Activated CD4-positive, alpha-beta T cell treated with anti-CD3 and anti-CD28 coated beads, Interleukin-2, amount 50 U/mL, for 4 hours (primary cell): ENCODE results near the gene CAMKMT.
"Not testable (repeated sequence)": the region's sequence is repeated elsewhere in the genome, so short reads cannot be mapped to it uniquely, and the experiment has no call there.

Source experiments
- DNase-seq, 2 experiments: peaks; one replicate each; pipeline ENCODE4 v3.0.0-alpha.2; 2020

CAMKMT gene

DNA sequence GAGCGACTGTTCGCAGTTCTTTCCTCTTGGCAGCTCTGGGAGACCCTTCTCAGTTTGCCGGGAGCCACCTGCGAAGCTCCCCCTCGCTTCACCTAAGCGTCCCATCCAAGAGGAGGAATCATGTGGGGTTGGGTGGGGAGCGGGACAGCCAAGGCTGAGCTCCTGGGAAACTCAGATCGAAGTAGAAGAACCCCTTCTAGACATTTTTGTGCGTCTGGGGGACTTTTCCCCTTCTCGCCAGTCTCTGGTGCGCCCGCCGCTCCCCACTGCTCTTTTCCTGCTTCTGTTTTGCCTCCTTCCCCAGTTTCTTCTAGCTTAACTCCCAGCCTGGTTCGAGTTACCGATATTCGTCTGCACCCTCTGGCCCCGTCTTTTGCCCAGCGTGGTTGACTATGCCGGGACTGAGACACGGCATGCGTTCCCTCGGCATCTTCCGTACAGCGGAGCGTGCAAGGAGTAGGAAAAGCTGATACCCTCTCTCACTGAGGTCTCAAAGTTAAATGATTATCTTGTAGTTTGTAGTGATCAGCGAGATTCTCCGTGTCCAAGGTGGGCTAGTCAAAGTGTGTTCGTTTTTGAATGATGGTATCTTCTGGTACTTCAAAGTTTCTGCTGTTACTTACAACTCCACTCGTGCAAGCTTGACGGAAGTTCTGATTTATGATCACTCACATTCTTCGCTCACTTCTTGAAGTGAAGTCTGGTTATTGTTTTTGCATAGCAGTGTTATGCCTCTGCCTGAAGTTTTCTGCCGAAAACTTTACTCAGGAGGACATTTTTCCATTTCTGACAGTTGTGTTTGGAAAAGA, 664 bp downstream of the CAMKMT start:
- peak; percentile 33 for DNase-seq

DNA sequence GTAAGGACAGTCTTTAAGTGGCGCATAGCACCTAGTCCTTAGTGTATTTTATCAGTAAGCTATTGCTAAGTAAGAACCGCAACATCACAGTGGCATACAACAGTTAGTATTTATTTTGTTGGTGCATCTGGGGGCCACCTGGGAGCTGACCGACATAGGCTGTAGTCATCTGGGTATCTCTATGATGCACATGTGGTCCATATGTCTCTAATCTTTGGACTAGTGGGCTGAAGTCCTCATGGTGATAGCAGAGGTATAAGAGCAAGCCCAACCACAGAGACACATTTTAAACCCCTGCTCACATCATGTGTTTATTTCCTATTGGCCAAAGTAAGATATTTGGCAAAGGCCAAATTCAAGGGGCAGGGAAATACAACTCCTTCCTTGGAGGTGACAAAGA, 2.9 kb downstream of the CAMKMT start:
- DNase-seq: no peak

DNA sequence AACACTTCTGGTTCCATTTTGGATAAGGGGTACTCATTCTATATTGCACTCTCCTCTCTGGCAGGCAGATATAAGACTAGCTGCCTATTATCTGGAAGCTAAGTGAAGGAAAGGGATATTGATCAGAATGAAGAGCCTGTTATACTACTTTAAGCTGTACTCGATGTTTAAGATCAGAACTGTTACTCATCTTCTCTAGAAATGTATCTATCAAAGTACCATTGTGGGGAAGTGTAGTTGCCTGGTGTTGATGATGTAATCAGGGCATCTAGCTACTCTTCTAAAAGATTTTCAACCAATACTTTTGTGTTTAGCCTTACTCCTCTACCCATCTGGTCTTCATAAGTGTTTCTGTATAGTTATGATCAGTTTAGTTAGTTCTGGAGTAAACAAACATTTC, 5.8 kb downstream of the CAMKMT start:
- DNase-seq: no peak

DNA sequence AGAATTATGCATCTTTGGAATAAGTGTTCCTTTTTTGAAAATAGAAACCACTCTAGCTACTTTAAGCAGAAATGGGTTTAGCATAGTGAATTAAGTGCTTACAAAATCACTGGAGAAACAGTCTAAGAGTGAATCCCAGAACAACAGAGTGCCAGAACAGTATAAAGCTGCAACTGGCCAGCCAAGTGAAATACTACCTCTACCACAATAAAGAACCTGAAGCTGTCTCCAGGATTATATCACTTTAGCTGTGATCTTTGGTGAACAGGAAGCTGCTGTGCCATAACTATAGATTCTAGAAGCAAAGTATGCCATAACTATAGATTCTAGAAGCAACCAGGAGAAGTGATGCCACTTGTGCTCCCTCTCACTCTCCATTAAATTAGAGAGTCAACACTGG, 7.6 kb downstream of the CAMKMT start:
- DNase-seq: no peak

DNA sequence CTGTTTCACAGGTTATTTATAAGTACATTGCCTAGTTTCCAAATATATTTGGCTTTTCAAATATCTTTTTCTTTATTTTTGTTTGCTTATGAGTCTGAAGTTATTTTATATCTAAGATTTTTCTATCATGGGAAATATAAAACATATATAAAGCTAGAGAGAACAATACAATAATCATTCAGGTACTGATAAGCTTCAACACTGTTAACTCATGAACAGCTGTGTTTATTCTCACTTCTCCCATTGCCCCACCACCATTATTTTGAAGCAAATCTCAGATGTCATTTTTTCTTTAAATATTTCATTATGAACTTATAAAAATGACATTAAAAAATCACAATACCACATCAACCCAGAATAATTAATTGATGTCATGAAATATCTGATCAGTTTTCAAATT, 9.7 kb downstream of the CAMKMT start:
- DNase-seq: no peak

DNA sequence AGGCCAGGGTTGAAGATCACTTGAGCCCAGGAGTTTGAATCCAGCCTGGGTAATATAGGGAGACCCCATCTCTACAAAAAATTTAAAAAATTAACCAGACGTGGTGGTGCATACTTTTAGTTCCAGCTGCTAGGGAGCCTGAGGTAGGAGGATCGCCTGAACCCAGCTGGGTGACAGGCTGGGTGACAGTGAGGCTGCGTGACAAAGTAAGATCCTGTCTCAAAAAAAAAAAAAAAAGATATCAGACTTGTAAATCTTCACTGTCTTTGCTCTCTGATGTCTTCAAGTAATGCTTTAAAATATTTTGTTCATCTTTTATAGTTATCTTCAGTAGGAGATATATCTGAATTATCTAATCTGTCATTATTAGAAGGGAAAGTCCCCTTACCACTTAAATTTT, 10.5 kb downstream of the CAMKMT start:
- no peak for DNase-seq

DNA sequence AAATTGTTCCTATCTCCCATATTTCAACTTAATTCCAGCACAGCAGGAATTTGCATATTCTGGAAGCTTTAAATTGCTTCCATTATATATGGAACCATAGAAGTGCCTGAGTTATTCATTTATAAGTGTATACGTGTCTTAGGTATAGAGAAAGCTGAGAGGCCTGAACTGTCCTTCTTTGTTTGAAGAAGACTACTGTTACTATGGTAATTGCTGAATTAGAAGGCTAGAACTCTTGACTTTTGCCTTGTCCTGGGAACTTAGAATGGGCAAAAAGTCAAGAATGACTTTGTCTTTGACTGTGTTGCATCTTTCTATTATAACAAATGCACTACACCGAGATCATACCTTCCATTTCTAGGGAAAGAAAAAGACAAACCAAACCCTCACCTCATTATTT, 15.7 kb downstream of the CAMKMT start:
- DNase-seq: no peak

DNA sequence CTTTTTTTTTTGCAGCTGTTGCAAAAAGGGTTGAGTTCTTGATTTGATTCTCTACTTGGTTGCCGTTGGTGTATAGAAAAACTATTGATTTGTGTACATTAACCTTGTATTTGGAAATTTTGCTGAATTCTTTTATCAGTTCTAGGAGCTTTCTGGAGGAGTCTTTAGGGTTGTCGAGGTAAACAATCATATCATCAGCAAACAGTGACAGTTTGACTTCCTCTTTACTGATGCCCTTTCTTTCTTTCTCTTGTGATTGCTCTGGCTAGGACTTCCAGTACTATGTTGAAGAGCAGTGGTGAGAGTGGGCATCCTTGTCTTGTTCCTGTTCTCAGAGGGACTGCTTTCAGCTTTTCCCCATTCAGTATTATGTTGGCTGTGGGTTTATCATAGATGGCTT, 23.5 kb downstream of the CAMKMT start:
- not testable (repeated sequence) for DNase-seq

DNA sequence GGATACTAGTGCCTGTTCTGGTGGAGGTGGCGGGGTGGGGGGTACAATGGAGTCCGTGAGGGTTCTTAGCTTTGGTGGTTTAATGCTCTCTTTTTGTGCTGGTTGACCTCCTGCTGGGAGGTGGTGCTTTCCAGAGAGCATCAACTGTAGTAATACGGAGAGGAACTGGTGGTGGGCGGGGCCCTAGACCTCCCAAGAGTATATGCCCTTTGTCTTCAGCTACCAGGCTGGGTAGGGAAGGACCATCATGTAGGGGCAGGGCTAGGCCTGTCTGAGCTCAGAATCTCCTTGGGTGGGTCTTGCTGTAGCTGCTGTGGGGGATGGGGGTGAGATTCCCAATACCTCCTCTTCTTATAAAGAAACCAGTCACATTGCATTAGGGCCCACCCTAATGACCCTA, 27.1 kb downstream of the CAMKMT start:
- no peak for DNase-seq

DNA sequence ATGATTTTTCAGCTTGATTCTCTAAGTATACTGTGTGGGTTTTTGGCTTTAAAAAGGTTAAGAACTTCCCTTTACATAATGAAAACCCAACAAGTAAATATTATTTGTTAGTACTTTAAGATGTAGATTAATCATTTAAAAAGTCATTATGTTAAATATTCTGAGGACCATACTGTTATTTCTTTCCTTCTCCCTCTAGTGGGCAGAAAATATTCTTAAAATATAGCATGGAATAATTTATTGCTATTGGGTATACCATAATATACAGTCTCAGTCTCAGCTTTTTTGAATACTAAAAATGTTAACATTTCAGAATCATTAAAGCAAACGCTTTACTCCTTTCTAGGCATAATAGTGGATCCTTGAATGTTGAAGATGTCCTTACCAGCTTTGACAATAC, 28.1 kb downstream of the CAMKMT start:
- no peak for DNase-seq

DNA sequence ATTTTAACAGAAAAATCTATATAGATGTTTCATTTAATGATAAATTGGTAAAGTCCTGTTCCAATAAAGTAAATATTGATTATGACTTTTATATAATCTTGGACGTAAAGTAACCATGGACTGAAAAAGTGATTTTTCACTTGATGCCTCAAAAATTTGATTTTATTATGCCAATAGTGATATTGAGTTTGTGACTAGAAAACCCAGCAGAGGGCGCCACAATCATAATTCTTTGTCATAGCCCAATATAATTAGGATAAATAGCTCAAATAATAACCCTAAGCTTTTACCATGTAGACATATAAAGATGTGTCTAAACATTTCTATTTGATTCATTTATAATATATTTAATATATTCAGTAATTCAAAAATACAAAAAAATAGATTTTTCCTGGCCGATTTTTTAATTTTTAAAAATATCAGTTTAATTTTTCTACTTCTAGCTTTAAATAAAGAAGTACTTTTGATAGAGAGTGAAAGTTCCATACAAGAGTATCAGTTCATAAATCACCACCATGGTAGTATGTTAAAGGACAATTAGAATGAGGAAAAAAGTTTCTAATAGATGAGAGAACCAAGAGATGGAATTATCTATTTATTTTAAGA, 30.7 kb downstream of the CAMKMT start:
- DNase-seq: peak; percentile 42 to 55

DNA sequence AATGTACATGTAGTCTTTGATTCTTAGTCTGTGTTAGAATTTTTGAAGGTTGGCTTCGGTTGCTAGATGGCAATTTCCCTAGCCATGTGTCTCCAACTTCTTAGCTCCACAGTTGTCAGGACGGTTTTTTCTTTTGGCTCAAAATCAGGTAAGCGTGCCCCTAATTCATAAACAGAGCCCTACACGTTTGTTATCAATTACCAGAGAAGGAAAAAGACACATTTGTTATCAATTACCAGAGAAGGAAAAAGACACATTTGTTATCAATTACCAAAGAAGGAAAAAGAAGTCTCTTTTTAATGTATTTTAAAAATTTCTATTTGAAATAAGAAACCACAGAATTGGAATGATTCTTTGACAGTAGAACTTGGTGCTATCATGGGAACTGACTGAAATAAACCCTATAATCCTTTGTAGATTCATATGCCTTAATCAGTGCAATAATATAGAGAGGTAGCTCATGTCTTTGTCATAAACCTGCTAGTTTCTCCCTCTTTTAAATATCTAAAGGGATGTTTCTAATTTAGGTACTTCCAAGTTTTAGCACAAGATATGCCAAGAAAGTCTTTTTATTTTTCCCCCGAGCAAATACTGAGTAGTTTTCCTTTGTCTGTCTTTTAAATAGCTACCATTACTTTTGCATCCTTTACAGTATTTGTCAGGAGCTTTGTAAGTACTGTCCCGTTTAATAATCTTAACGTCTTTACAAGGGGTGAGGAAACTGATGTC, 35.9 kb downstream of the CAMKMT start:
- DNase-seq: no peak

DNA sequence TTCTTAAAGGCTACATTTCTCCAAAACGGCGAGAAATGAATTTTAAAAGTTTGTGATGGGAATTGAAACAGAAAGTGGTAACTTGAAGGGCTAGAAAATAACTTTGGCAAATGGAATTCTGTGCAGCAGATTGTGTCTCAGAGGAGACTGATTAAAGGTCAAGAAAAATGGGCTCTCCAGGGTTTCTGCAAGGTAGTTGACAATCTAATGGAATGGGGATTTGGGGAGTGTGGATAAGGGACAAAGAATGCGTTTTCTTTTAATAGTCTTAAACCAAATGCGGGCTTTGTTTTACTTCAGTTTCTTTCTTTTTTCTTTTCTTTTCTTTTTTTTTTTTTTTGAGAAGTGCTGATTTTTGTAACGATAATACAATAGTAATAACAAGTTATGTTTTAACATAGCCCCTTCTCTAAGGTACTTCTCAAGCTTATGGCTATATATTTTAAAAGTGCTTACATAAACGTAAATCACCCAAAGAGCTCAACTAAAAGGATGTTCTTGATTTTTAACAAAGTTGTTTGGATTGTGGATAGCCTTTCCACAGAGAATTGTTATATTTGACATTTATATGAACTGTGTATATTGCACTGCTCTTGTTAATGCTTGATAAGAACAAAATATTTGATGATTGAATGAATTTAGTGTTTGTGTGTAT, 36.6 kb downstream of the CAMKMT start:
- DNase-seq: no peak

DNA sequence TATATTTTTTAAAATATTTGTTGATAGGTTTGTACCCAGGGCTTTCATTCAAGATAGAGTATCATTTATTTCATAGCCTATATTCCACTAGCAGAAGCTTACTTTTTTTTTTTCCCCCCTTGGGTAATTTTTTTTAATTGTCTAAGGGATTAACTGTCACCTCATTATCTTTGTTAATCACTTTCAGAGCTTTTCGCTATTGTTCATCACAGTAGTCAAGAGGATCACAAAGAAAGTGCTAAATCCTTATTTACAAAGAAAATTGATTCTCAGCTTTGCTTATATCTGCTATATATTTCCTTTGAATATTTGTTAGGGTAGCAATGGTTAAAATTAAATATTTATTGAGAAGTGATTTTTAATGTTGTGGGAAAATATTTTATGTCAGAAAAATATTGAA, 59.0 kb downstream of the CAMKMT start:
- DNase-seq: no peak

DNA sequence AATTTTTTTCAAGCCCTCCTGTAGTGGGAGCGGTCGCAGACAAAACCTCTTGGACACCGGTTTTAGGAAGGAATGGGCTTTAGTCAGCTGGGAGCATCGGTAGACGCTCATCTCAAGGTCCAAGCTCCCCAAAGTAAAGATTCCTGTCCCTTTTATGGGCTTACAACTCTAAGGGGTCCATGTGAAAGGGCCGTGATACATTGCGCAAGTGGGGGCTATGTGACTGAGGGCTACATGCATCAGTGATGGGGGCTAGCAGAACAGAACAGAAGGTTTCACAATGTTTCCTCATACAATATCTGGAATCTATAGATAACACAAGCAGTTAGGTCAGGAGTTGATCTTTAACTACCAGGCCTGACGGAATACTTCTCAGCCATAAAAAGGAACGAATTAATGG, 62.5 kb downstream of the CAMKMT start:
- DNase-seq: no peak

DNA sequence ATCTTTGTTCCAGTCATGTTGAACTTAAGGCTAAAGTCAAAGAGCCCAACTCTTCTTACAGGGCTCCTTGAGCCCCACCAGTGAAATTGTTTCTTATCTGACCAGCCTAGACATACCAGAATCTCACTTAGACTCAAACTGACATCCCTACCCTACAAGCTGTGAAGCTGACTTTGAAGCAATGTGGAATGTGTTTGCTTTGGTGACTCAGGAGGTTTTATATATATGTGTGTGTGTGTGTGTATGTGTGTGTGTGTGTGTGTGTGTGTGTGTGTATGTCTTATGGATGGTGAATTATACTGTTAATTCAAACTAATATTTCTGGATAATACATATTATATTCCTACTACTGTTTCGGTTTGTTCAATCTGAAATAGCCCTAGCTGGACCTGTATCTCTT, 67.3 kb downstream of the CAMKMT start:
- no peak for DNase-seq

DNA sequence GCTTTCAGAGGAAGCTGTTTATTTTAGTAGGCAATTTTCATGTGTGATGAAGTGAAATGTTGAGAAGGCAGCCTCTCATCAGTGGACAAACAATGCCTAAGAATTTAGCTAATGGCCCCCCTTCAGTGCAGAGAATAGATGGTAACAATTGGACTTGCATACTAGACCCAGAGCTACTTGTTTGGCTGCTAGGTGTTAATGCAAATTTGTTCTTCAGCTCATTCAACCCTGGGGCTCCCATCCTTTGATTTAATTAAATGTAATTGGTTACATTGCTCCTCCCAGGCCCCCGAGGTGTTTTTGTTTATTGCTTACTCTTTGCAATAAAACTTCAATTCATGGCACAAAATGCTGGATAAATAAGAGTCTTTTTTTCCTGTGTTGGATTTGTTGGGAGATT, 68.6 kb downstream of the CAMKMT start:
- DNase-seq: no peak

DNA sequence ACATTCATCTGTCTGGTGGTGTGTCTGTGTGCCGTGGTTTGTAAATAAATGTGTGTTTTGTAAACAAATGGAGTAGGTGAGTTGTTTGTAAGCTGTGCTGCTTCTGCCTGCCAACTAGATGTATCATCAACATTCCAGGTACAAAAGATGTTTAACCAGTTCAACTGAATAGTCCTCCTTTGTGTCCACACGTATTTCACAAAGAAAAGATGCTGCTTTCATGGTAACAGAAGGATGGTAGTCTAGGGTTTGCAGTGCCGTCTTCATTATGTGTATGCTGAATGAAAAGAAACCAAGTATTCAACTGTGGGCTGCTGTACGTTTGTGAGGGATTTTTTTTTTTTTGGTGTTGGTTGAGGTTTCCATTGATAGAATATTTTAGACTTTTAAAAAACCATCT, 72.1 kb downstream of the CAMKMT start:
- no peak for DNase-seq

DNA sequence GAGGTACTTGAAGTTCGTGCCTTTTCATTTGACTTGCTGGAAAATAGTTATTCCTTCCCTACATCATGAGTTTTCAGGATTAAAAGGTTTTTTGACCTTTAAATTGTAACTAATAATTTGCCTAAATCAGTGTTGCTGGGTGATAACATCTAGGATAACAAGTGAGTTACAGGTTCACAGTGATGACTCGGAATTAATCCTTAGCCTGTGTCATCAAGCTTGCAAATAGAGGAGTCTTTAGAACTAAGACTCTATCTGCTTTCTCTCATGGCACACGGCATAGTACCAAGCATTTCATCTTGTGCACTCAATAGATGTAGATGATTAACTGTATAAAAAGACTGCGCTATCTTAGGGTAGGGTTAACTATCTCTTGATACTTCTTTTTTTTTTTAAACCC, 79.5 kb downstream of the CAMKMT start:
- no peak for DNase-seq

DNA sequence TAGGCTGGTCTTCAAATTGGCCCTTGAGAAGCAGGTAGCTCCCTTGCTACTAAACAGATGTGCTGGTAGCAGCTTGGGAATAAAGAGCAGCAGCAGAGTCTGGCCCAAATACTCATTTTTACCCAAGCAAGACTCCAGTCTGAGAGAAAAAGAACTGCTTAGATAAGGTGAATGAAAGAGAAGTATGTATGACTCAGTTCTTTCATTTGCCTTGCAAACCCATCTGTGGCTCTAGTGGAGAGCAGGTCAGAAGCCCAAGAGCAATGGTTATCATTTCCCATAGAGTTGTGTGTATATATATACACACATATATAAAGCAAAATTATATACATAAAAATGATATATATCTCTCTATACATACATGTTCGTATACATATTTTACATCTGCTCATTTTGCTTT, 80.3 kb downstream of the CAMKMT start:
- DNase-seq: no peak

DNA sequence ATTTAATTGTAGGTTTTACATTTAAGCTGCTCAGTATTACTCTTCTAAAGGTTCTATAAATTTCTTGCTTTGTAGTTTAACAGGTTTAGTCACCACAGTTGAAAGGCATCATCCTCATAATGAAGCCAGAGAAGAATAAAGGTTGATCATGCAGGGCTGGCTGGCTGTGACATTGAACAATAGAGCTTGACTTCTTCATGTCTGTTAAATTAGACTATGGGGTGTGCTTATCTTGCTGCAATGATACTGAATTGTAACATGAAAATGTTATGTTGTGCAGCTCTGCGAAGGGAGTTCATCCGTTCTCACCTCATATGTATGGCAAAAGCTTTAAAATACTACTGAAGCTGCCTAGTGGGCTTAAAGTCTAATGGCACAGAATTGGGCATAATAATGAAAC, 81.8 kb downstream of the CAMKMT start:
- no peak for DNase-seq

DNA sequence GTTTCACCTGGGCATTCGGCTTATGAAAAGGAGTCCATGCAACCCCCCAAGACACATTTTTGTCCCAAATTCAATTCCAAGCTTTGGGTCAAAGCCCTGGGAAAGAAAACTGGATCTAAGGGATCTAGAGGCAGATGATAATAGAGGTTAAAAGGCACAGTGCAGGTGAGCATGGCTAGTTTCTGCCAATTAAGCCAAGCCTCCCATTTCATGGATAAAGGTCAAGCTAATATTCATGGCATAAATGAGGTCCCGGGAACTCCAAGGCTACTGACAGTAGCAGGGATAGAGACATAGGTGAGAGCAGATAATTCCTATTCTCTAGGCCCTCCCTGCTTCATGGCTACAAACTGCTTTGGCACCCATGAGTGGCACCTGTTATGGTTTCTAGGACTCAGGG, 83.1 kb downstream of the CAMKMT start:
- DNase-seq: no peak

DNA sequence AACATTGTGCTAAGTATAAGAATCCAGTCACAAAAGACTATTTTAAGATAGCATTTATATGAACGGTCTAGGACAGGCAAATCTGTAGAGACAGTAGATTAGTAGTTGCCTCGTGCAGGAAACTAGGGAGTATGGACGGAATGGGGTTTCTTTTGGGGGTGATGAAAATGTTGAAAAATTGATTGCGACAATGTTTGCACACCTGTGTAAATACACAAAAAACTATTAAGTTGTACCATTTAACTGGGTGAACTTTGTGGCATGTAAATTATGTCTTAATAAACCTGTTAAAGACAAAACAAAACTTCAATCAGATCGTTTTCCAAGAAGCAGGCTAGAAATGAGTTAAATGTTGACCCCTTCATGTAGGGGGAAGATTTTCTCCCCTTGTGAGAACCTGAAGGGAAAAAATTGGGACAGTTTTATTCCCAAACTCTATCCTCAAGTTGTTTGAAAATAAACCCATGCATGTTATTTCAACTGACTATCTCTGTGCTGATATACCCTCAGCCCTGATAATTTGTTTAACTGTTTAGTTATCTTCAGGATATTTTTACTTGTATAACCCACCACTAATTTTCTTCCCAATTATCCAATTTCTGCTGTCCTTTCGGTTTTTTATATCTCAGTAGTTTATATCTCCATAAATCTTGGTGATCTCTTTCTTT, 87.2 kb downstream of the CAMKMT start:
- DNase-seq: no peak
